Loucy (cell line): ENCODE results near the gene KBTBD12.

Experiments
- CTCF ChIP-seq: fragments of 200-600 bp; sonication (generic); conservative IDR thresholded peaks from 2 replicates; pipeline ENCODE4 v1.5.1; 2014; ENCODE audit warnings: mild to moderate bottlenecking, antibody characterized with exemption, low read length
- EZH2phosphoT487 ChIP-seq: fragments of 200-600 bp; IDR thresholded peaks from 2 replicates; pipeline ENCODE4 v1.6.1; 2018; ENCODE audit warnings: antibody characterized with exemption, mild to moderate bottlenecking, moderate library complexity, borderline replicate concordance

- TF ChIP-seq CTCF (no peak), EZH2phosphoT487 (no peak)
Observed at GRCh38 chr3:127999509-128000106, 84.6 kb downstream of the KBTBD12 start.
